SH-SY5Y (cell line): Measurements from ENCODE around the gene ITGB4.

Experiments used
- GATA2 ChIP-seq: IDR thresholded peaks from 2 replicates; pipeline ENCODE4 v1.6.1; 2011; ENCODE audit warnings: mild to moderate bottlenecking, low read depth, low read length
- GATA3 ChIP-seq: IDR thresholded peaks from 2 replicates; pipeline ENCODE4 v1.6.1; 2011; ENCODE audit warnings: low read depth, mild to moderate bottlenecking, low read length, moderate library complexity

GRCh38 chr17:75774991-75775668 lies 53.9 kb downstream of the ITGB4 start:
- TF ChIP-seq GATA2 (no peak), GATA3 (no peak)
